B cell (primary cell): ENCODE measurements around the gene CCDC39.

Source experiments
- EZH2 ChIP-seq: IDR thresholded peaks from 2 replicates; pipeline ENCODE4 v1.6.1; 2012; ENCODE audit warnings: borderline replicate concordance, low read depth, mild to moderate bottlenecking, moderate library complexity, low read length; ENCODE audit not compliant: insufficient read depth, poor library complexity, severe bottlenecking
- TF ChIP-seq, protein P1 (sequence below): fragments of 200-600 bp; IDR thresholded peaks from one replicate; pipeline ENCODE4 v1.8.0; 2022; ENCODE audit warnings: antibody characterized with exemption, mild to moderate bottlenecking

DNA sequence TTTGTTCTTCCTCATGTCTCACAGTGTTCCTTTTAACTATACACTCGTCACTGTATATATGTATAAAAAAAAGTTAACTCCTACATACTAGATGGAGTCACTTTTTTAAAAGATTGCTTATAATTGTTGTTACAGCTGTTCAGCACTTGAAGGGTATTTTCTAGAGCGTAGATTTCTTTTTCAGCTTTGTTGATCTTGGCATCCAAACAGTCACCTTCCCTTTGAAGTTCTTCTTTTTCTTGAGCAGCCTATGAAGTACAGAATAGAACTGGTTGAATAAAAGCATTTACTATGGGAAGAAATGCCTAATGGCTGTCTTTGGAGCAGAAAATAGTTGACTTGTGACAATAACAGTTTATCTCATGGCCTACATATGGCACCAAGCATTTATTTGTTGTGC lies 59.6 kb downstream of the CCDC39 start:
- TF ChIP-seq, protein P1, sequence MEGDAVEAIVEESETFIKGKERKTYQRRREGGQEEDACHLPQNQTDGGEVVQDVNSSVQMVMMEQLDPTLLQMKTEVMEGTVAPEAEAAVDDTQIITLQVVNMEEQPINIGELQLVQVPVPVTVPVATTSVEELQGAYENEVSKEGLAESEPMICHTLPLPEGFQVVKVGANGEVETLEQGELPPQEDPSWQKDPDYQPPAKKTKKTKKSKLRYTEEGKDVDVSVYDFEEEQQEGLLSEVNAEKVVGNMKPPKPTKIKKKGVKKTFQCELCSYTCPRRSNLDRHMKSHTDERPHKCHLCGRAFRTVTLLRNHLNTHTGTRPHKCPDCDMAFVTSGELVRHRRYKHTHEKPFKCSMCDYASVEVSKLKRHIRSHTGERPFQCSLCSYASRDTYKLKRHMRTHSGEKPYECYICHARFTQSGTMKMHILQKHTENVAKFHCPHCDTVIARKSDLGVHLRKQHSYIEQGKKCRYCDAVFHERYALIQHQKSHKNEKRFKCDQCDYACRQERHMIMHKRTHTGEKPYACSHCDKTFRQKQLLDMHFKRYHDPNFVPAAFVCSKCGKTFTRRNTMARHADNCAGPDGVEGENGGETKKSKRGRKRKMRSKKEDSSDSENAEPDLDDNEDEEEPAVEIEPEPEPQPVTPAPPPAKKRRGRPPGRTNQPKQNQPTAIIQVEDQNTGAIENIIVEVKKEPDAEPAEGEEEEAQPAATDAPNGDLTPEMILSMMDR = no peak
- no peak for TF ChIP-seq EZH2
